HG03060 (cell line): ENCODE results near the gene ALPG.
"Not testable (repeated sequence)": the region's sequence is repeated elsewhere in the genome, so short reads cannot be mapped to it uniquely, and the experiment has no call there.

Experiments used
- ATAC-seq: cut with Tn5 transposase; IDR thresholded peaks from one replicate; pipeline ENCODE4 v1.9.1; 2021; ENCODE audit warnings: low read depth, moderate number of reproducible peaks; ENCODE audit not compliant: unreplicated experiment

The ALPG gene

DNA sequence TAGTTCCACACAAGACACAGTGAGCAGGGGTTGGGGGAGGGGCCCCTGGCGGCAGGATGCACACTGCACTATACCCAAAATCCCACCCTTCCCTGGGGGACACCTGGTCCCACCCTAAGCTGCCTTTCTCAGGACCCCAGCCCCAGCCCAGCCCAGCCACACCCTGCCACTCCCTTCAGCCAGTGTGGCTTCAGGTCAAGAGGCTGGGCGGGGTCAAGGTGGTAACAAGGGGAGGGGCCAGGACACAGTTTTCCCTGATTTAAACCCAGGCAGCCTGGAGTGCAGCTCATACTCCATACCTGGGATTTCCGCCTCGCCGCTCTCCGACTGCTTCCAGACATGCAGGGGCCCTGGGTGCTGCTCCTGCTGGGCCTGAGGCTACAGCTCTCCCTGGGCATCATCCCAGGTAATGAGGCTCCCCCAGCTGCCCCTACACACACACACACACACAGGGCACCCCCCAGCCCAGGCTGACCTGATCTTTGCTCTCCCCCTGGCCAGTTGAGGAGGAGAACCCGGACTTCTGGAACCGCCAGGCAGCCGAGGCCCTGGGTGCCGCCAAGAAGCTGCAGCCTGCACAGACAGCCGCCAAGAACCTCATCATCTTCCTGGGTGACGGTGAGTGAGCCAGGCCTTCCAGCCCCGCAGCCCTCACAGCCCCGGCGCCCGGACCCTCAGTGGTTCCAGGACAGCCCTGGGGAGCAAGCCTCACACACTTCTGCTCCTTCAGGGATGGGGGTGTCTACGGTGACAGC lies at the start of gene ALPG:
Gene ALPG (plus strand): TSS at position 289 of the 755 bp plus-strand sequence. CDS start 51 bp downstream, at position 340.
- ATAC-seq: no peak

DNA sequence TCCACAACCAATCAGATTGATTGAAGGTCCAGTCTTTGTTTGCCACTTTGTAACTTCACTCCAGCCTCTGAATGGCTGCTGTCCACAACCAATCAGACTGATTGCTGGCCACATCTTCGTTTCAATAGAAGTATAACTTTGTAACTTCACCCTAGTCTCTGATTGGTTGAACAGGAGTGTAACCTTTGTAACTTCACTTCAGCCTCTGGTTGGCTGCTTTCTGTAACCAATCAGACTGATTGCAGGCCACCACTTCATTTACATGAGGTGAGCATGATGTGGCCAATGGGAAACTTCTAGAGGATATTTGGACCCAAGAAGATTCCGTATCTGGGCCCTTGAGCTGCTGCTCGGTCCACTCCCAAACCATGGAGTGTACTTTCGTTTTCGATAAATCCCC lies 45.0 kb upstream of the ALPG start:
- ATAC-seq: no peak

DNA sequence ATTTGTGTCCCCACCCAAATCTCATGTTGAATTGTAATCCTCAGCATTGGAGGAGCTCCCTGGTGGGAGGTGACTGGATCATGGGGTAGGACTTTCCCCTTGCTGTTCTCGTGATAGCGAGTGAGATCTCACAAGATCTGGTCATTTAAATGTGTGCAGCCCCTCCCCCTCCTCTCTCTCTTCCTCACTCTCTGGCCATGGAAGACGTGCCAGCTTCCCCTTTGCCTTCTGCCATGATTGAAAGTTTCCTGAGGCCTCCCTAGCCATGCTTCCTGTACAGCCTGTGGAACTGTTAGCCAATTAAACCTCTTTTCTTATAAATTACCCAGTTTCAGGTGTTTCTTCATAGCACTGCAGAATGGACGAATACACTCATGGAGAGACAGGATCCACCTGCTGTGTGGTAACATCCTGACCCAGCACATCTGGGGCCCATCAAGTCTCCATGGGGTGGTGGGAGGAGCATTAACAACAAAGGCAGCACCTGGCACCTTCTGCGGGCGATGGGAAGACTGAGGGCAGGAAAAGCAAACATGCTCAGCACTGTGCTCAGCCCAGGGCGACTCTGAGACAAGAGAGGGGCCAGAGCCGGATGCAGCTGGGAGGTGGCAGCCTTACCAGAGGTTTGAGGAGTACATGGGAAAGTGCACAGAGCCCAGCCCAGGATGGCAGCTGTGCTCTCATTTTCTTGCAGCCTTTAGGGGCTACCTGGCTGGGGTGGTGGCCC lies 44.3 kb upstream of the ALPG start:
- ATAC-seq: no peak

DNA sequence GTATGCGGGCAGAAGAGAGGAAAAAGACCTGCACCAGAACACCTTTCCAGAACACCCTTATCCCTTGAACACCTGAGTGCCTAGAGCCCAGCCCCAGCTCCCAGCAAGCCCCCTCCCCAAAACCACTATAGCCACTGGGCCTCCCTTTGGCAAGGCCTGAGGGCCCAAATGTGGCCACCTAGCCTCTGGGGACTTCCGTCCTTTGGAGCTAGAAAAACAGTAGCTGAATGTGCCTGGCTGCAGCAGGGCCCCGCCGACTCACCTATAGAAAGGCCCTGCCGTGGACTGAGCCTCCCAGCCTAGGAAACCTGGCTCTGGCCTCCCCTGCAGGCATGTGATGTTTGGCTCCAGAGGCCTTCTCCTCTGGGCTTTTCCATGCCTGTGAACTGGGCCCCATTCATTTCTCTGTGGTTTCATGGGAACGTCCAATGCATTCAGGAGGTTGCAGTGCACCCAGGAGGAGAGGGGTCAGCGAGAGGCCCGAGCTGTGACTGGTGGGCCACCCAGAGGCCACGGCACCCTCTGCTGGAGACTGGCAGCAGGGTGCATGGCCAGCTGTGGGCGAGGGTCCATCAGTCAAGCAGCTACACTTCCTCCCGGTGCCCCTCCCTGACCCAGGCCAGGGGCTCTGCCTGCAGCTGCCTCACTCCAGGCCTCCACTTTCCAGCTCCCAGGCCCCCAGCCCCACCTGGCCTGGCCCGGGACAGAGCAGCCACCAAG lies 43.4 kb upstream of the ALPG start:
- not testable (repeated sequence) for ATAC-seq

DNA sequence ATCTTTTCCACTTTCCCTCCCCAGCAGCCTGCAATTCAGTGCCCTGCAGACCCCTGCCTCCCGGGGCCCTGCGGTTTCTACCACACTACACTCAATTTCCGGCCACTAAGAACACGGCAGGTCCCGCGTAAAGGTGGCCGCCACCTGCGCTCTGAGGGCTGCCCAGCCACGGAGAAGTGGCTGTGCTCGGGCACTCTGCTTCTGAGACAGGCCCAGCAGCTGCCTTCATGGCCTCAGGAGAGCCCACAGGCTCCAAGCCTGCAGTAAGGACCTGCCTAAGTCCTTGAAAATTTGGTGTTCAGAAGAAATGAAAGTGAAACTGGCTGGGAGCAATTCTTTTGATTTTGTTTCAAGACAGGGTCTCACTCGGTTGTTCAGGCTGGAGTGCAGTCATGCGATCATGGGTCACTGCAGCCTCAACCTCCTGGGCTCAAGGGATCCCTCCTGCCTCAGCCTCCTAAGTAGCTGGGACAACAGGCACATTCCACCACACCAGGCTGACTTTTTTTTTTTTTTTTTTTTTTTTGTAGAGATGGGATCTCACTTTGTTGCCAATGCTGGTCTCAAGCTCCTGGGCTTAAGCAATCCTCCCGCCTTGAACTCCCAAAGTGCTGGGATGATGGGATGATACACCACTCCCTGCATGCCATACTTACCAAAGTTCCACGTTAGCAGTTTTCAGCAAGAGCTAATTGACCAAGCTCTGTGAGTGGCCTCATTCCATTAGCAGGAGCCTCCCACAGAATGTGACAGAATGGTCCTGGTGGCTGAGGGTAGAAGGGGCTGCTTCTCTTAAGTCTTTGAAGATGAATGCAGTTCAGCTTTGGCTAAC lies 42.6 kb upstream of the ALPG start:
- no peak for ATAC-seq

DNA sequence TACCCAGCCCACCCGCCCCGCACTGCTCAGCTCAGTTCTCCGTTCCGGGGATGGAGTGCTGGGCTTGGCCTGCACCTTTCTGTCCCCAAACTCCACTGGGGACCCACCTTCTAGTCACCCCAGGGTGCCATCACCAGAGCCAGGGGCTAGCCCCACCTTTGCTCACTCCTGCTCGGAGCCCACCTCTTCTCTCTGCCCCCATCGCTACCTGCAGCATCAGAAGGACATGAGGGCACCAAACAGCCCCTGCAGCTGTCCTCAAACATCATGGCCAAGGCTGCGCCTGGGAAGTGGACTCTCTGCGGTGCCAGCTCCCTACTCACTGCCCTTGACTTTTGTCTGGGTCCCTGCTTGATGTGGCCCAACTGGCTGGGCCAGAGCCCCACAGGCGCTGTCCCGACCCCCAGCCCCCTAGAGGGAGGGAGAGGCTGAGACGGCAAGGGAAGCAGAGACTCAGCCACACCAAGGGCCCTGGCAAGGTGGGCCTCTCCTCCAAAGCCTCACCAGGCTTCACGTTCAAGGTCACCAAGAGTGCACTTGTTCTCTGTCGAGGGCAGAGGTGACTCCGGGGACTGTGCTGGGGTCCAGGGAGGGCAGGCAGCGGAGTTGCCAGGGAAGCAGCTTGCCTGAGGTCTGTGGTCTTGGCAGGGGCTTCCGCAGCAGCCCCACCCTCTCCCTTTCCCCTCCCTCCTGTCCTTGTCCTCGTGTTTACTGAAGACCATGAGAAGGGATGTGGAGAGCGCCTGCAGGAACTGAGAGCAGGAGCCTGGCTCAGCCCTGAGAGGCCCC lies 41.6 kb upstream of the ALPG start:
- not testable (repeated sequence) for ATAC-seq

DNA sequence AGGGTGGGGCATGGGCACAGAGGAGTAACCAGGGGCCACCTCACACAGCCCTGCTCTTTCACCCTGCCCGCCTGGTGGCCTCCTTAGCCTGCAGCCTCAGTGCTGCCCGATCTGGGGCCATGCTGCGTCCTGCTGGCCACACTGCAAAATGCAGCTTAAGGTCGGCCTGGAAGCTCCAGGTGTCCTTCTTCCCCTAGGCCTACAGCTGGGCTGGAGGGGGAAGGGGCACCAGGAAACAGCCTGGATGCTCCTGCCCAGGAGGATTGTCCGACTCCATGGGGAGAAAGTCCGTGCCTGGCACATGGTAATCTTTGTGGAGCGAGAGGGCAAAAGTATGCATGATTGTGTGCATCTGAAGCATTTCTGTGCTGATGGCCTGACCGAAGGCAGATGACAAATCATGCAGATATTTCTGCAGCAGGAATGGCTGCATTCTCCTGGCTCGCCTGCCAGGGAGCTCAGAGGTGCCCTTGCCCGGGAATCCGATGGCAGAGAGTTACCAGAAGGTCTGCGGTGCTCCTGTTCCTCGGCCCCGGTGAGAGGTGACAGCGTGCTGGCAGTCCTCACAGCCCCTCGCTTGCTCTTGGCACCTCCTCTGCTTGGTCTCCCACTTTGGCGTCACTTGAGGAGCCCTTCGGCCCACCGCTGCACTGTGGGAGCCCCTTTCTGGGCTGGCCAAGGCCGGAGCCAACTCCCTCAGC lies 40.9 kb upstream of the ALPG start:
- ATAC-seq: no peak

DNA sequence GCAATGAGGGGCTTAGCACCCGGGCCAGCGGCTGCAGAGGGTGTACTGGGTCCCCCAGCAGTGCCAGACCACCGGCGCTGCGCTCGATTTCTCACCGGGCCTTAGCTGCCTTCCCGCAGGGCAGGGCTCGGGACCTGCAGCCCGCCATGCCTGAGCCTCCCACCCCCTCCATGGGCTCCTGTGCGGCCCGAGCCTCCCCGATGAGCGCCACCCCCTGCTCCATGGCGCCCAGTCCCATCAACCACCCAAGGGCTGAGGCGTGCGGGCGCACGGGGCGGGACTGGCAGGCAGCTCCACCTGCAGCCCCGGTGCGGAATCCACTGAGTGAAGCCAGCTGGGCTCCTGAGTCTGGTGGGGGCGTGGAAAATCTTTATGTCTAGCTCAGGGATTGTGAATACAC lies 40.2 kb upstream of the ALPG start:
- not testable (repeated sequence) for ATAC-seq

DNA sequence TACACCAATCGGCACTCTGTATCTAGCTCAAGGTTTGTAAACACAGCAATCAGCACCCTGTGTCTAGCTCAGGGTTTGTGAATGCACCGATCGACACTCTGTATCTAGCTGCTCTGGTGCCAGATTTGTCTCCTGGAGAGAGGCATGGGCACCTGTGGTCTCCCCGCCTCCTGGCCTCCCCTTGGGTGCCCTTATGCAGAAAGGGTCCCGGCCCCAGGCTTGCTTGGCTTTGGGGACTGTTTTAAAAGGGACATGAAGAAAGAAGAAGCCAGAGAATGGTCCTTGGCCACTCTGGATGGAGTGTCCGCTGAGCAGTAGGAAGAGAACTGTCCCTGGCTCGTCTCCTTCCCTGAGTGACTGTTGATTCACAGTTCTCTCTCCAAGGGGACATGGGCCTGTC lies 39.6 kb upstream of the ALPG start:
- ATAC-seq: no peak

DNA sequence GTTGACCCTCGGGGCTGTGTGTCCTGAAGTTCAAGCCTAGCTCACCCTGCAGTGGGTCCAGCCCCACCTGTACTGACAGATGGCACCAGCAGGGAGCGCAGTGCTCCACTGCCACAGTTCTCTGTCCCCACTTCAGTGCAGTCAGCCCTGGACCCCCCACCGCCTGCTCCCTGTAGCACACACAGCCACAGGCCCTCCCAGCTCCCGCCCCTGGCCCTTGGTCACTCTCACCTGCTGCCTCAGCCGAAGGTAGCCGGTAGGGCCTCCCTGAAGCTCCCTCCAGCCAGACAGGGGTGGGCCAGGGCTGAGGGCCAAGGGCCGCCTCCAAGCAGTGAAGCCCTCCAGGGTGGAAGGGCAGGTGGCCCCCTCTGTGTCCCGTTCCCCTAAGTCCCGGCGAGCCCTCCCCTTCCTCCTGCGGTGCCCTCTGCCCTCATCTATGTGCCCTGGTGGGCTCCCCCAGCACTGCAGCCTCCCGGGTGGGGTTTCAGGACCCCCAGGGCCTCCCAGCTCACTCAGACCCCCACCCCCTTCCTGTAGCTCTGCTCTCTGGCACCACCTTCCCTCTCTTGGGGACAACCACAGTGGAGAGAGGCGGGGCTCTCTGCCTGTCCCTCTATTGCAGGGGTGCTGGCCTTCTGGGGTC lies 38.9 kb upstream of the ALPG start:
- ATAC-seq: no peak

DNA sequence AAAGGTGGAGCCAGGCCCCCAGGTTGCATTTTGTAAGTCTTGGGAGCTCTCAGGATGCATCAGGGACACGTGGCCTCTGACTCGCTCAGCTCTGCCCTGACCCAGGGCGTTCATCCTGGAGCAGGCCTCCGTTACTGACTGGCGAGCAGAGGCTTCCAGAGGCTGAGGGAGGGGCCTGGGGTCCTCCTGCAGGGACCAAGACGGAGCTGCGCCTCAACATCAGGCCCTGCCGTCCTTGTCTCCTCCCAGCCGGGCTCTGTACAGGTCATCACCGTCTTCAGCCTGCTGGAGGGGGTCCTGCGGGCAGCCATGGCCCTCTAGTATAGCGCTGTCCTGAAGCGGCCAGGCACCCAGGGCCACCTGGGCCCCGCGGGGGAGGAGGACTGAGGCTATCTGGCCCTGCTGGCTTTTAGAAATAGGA lies 38.3 kb upstream of the ALPG start:
- no peak for ATAC-seq

DNA sequence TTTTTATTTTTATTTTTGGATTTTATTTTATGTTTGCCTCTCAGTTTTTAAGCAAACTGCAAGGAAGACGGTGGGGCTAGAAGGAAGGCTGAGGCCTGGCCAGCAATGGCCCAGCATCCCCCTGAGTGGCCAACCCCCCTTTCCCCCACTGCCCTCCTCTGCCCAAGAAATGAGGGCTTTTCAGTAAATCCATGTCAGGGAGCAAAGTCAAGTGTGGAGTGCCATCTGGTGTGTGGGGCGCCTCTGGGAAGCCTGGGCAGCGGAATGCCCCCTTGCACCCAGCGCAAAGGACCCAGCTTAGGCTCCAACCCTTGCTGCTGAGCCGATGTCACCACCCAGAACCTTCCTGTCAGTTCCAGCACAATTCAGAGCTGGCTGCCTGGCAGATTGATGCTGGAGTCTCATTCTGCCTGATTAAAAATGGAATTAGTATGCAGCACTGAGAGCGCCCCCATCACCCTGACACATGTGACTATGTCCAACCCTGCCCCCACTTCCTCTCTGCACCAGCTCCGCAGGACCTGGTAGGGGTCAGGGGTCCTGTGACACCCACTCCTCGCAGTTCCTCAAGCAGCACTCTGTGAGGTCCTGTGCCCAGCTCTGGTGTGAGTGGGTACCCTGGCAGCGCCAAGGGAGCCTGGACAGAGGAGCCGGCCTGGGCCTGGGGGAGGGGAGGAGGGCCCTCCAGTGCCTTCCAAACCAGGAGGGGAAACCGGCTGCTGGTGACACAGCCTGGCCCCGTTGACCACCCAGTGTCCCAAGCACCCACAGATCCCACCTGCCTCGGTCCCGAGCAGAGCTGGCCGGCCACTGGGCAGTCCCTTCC lies 37.3 kb upstream of the ALPG start:
- ATAC-seq: no peak

DNA sequence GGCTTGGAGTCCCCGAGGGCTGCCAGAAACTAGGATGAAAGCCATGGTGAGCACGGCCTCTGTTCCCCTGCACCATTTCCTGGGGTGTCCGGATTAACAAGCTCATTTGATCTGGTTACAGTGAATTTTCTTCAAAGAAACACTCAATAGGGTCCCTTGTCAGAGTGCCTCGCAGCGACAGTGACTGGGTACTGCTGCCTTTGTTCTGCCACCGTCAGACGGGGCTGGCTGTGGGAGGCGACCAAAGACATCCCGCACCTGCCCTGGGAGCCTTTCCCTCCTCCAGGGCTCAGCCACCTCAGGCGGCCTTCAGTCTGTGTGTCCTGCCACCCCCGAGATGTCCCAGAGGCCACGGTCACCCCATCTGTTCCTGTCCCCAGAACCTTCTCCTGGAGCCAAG lies 36.6 kb upstream of the ALPG start:
- not testable (repeated sequence) for ATAC-seq

DNA sequence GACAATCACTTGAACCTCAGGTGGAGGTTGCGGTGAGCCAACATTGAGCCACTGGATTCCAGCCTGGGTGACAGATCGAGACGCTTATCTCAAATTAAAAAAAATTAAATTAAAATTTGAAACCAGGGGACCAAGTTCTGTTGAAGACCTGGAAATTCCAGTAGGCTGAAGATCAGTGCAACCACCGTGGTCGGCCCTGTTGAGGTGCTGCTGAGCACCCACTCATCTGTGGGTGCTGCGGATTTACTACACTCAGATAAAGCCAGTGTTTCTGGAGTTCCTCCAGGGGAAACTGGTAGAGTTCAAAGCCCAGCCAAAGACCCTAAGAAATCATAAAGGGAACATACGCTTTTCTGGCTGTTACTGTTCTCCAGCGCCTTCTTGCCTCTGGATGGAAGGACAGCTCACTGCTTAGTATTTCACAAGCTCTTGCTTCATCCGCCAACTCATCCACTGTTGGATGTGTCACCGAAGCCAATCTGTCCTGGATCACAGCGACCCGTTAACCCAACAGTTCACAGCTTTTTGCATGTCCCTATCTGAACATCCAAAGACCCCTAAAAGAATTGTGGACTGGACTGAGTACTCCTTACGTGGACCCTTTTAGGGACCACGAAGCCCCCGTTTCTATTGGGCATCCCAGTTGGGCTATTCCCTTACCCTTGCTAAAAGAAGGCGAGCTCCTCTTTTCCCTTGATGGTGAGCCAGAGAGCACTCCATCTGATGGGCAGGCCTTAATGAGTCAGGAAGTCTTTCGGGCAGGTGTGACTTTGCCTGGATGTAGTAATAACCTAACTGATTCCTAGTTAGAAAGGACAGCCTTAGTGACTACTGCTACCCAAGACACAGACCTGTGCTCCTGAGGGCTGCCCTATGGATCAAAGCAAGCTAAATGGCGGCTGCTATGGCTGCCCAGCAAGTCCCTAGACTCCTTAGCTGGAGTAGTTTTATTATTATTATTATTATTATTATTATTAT lies 34.1 kb upstream of the ALPG start:
- no peak for ATAC-seq

DNA sequence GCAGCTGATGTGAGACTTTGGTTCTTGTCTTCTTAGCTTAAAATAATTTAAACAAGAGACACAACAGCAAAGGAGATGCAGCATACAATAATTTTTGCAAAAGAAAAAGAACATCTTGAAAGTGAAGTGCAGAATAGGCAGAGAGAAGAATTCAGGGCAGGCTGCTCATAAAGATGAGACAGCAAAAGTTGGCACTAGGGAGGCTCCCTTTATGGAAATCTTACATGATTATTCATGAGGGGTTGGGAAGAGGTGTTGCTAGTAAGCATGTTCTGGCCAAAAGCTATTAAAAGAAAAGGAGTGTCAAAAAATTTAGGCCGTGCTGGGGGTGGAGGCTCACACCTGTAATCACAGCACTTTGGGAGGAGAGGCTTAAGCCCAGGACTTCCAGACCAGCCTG lies 32.3 kb upstream of the ALPG start:
- ATAC-seq: no peak

DNA sequence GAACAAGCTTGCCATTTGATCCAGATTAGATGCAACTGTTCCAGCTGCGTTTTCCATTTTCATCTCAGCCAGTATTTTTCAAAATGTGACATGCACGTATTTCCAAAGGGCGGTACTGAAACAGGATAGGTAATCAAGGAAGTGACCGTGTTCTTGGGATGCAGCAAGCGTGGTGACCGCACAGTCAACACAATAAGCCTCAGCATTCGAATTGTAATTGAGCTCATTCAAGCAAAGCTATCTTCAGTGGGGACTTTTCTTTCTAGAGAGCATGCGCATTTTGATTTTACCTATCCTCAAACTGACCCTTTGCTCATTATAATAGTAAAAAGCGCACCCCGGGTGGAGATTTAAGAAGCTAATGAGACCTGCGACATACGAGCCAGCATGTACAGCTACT lies 31.5 kb upstream of the ALPG start:
- ATAC-seq: no peak

DNA sequence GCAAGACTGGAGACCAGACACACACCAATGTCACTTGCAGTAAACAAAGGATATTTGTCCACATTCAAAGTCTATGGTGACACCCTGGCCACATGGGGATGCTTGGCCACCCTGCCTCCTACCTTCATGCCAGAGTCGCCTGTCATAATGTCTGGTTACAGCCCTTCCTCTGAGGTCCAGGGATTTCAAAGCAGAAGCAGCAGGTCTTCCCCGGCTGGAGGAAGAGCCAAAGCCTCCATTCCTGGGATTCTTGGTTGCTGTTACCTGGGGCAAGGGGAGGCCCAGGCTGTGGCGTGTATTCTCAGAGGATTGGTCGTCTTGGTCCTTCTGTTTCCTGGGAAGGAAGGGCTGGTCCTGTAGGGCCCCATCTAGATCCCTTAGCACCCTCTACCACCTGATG lies 30.4 kb upstream of the ALPG start:
- ATAC-seq: no peak
